ENCODE measurements around the gene CCDC142.
"Not testable (repeated sequence)": the region's sequence is repeated elsewhere in the genome, so short reads cannot be mapped to it uniquely, and the experiment has no call there.

The CCDC142 gene

DNA sequence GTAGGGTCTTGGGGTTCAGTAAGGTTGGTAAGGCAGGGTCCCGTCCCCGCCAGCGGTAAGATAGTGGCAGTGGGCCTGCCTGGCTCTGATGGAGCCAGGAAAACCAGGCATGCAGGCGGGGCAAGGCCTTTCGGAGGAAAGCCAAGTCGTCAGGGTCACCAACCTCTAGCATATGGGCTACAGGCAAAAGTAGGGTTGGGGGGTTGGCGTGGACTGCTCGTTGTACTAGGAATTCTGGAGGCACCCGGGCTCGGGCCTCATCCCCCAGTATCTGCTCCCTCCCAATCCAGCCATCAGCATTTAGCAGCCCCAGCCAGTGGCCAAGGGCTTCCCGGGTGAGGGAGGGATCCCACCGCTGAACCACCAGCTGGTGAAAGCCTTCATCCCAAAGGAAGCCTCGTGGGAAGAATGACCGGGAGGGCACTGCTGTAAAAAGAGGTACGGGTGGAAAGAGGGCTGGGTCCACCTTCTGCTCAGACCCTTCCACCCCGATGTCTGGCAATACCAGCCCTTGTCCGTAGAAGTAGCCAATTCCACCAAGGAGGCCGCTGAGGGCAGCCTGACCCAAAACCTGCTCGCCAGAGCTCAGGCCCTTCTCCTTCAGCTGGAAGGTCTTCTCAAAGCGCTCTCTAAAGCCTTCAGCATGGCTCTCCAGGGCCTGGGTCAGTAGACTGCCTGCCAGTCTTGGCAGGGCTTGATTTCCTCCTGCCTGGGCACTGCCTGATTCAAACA lies 20.6 kb downstream of the CCDC142 start:
- Histone ChIP-seq H3K4me1 (peaks cover 0 to 33% (median 28%) of the 10 kb centered on the region in 4 donors), H3K36me3 (peaks cover 0 to 27% (median 10%) of the 10 kb centered on the region in 3 donors), H3K27me3 (no peaks in the 10 kb centered on the region)

GRCh38 chr2:74461187-74462053 lies 21.4 kb downstream of the CCDC142 start:
- intact Hi-C loops (cut with DNase I; ENCODE audit: low total_unique reads), result no loop called here
- no peak for TF ChIP-seq CTCF (IDR thresholded peaks at IDR 0.05)
- no peak for DNase-seq
- Histone ChIP-seq H3K27ac (no peak overlapping the region), H3K9me3 (no peaks in the 10 kb centered on the region), H3K27me3 (no peaks in the 10 kb centered on the region), H3K4me1 (peaks cover 0 to 40% (median 36%) of the 10 kb centered on the region in 4 donors), H3K4me3 (no peak overlapping the region), H3K36me3 (peaks cover 0 to 27% (median 10%) of the 10 kb centered on the region in 3 donors)

More for the DNA sequence above, 20.6 kb downstream of the CCDC142 start:
- no peak overlapping the region for H3K4me3 ChIP-seq
- TF ChIP-seq CTCF (IDR thresholded peaks at IDR 0.05), result no peak
- H3K9me3 ChIP-seq, result no peaks in the 10 kb centered on the region
- H3K27ac ChIP-seq, result no peak overlapping the region
- intact Hi-C loops (cut with DNase I; ENCODE audit: low total_unique reads), result no loop called here
- no peak for DNase-seq

DNA sequence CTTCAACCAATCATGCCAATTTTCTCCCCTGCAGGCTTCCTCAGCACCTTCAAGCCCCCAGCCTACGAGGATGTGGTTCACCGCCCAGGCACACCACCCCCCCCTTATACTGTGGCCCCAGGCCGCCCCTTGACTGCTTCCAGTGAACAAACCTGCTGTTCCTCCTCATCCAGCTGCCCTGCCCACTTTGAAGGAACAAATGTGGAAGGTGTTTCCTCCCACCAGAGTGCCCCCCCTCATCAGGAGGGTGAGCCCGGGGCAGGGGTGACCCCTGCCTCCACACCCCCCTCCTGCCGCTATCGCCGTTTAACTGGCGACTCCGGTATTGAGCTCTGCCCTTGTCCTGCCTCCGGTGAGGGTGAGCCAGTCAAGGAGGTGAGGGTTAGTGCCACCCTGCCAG lies 22.6 kb downstream of the CCDC142 start:
- H3K9me3 ChIP-seq; H3K4me3 ChIP-seq; intact Hi-C loops (cut with DNase I; ENCODE audit: low total_unique reads); H3K27me3 ChIP-seq; DNase-seq; H3K27ac ChIP-seq: not testable (repeated sequence)
- peaks cover 0 to 44% (median 41%) of the 10 kb centered on the region in 4 donors for H3K4me1 ChIP-seq
- peaks cover 0 to 27% (median 10%) of the 10 kb centered on the region in 3 donors for H3K36me3 ChIP-seq

DNA sequence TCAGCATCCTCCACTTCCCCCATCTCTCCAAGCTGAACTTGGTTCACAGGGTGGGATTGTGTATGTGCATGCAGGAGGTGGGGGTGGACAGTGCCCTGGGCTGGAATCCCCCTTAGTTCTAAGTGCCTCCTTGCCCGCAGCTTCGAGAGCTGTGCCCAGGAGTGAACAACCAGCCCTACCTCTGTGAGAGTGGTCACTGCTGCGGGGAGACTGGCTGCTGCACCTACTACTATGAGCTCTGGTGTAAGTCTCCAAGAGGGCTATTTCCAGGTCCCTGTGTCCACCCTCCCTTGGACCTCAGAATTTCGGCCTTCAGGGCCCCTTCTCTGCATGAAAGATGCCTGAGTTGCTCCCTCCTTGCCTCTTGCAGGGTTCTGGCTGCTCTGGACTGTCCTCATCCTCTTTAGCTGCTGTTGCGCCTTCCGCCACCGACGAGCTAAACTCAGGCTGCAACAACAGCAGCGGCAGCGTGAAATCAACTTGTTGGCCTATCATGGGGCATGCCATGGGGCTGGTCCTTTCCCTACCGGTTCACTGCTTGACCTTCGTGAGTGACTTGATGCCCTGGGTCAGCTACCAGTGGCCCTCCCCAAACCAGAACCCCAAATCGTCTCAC lies 23.2 kb downstream of the CCDC142 start:
- DNase-seq; H3K27ac ChIP-seq; H3K27me3 ChIP-seq; intact Hi-C loops (cut with DNase I; ENCODE audit: low total_unique reads); H3K9me3 ChIP-seq: not testable (repeated sequence)
- Histone ChIP-seq H3K4me3 (peak overlapping the region in 1 of 2 donors; percentile 66), H3K36me3 (peaks cover 0 to 27% (median 10%) of the 10 kb centered on the region in 3 donors), H3K4me1 (peaks cover 0 to 45% (median 41%) of the 10 kb centered on the region in 4 donors)

GRCh38 chr2:74458938-74459363 lies 23.8 kb downstream of the CCDC142 start:
- no peak for DNase-seq
- no peak for TF ChIP-seq CTCF (IDR thresholded peaks at IDR 0.05)
- Histone ChIP-seq H3K9me3 (no peaks in the 10 kb centered on the region), H3K4me3 (peak overlapping the region; percentile 66 to 92), H3K27ac (peak overlapping the region; percentile 82 to 85), H3K4me1 (peaks cover 0 to 38% (median 34%) of the 10 kb centered on the region in 4 donors), H3K27me3 (no peaks in the 10 kb centered on the region), H3K36me3 (peaks cover 0 to 27% (median 10%) of the 10 kb centered on the region in 3 donors)
- intact Hi-C loops (cut with DNase I; ENCODE audit: low total_unique reads), result no loop called here

- peak in 1 of 2 experiments; percentile 40 for TF ChIP-seq CTCF (IDR thresholded peaks at IDR 0.05)
- Histone ChIP-seq H3K27me3 (no peaks in the 10 kb centered on the region), H3K9me3 (no peaks in the 10 kb centered on the region), H3K36me3 (peaks cover 0 to 26% (median 10%) of the 10 kb centered on the region in 3 donors), H3K27ac (peak within 1 kb of the TSS; percentile 96 to 97), H3K4me1 (peaks cover 0 to 34% (median 33%) of the 10 kb centered on the region in 4 donors), H3K4me3 (peak within 1 kb of the TSS; percentile 66 to 92)
- peak; percentile 100 for DNase-seq
- intact Hi-C loops (cut with DNase I; ENCODE audit: low total_unique reads), result no loop called here
Measured at GRCh38 chr2:74458132-74458937, 24.5 kb downstream of the CCDC142 start, which contains the start of gene WBP1. Gene WBP1, plus strand, starts transcription at chr2:74458438. Its CDS starts 165 bp downstream, at chr2:74458603.

Measured in tibial artery (tissue), 4 donors.